Parietal lobe (tissue), 1 donor: ENCODE data around the gene DAAM2. TPM values are rescaled to one million over a fixed set of nuclear protein-coding genes. Genes with fewer than 3 reads are reported as not detected.

Experiments used
- total RNA-seq: library from RNA; depleted of rRNA; stranded (reverse); fragments of >200 nt; gene quantifications from one replicate; pipeline ENCODE4 v1.2.3, GENCODE V29; 2014

The DAAM2 gene
- 14.1 TPM for total RNA-seq

DNA sequence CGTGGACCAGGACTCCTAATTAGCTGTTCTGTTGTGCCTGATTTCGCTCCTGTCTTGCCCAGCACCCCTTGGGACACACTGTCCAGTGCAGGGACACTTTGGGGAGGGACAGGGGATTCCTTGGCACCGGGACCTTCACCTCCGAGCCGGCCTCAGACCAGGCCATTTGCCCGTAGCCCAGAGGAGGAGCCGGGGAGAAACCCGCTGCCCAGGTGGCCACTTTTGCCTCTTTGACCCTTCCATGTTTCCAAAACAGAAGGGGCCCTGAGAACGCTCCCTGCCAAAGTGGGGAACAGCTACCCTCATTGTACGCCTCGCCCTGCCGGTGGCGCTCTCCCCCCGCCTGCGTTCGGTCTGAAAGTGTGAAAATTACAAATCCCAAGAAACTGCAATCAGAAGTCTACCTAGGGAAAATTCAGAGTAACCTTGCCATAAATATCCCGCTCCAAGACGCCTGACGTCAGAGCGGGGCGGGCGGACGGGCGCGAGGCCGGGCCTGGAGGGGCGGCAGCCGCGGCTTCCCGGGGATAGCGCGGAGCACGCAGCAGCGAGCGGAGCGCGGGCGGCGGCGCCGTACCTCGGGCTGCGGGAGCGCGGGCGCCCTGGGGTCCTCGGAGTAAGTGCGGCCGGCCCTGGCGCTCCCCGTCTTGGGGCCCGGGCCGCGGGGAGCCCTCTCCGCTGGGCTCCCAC lies at the start of gene DAAM2:
TSS of gene DAAM2 (plus strand) at position 527 of the 690 bp plus-strand sequence. CDS start 63,927 bp downstream, outside the sequence.

DNA sequence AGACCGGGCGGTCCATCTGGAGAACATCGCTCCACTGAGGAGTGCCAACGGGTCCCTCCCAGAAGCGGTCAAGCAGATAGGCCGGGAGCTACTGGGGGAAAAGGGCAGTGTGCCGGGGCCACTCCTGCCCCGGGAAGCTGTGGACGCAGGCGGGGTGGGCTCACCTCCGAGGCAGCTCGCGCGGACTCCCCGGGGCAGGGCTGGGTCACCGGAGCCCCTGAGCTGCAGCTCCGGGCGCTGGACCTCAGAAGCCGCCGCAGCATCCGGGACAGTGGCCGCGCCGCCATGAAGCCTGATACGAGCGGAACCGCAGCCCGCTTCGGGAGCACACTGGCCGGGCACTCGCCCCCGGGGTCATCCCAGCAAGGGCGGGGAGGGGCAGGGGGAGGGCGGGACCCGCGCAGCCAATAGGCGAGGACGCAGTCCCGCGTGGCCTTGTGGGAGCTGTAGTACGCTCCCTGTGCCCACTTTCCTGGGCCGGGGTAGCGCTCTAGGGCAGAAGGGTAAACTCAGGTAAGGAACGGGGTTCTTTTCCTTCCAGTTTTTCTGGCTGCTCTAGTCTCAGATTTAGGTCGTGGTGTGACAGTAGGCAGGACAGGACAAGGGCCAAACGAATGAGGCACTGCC lies 142.1 kb downstream of the DAAM2 start, which contains the start of gene MOCS1:
TSS of gene MOCS1 (minus strand) at position 332 of the 627 bp plus-strand sequence. CDS start at position 287, 45 bp downstream.

Other genes with a start within 250 kb of the DAAM2 start
- gene KIF6, start 67.0 kb upstream of the DAAM2 start, total RNA-seq, result 2.2 TPM
- gene MOCS1, start 142.1 kb downstream of the DAAM2 start, total RNA-seq, result 5.9 TPM